ENCODE data around the gene CLMP.

DNA sequence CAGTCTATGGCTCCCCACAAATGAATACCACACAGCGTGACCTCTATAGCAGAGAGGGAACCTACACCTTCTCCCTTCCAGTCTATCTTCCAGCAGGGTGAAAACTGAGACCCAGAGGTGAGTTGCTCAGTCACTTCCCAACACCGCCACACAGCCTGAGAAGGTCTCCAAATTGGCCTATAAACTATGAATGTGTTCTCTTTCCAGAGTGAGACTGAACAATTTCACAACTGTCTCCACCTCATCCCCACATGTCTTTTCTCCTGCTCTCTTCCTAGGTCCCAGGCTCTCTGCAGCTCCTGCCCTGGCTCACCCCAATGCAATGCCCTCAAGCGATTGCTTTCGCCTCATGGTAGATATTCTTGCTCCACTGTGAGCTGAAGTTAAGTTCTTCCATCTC lies 14.0 kb downstream of the CLMP start:
- TF ChIP-seq POLR2A (IDR thresholded peaks at IDR 0.05; ENCODE audit: low read length) (no peak), GATA1 (IDR thresholded peaks at IDR 0.05; ENCODE audit: low read depth, low read length) (no peak)
